Esophagus muscularis mucosa (tissue), 4 donors: Measurements from ENCODE around the gene ATP6V0C.

Source experiments
- CTCF ChIP-seq, 3 experiments: fragments of 200-600 bp in 2 of 3; fragments of 450-650 bp in 1 of 3; sonication (generic) in 2 of 3; IDR thresholded peaks; one replicate each; pipeline ENCODE4 v1.5.1; 2017 to 2019; ENCODE audit warnings: antibody characterized with exemption in 3 of 3, mild to moderate bottlenecking in 2 of 3, moderate library complexity in 1 of 3
- EP300 ChIP-seq: sonication (generic); formaldehyde crosslinking; IDR thresholded peaks from one replicate; pipeline ENCODE4 v1.6.1; 2017; ENCODE audit warnings: antibody characterized with exemption
- POLR2A ChIP-seq: fragments of 450-650 bp; IDR thresholded peaks from one replicate; pipeline ENCODE4 v1.6.1; 2017; ENCODE audit warnings: antibody characterized with exemption, moderate library complexity, mild to moderate bottlenecking, low read depth

DNA sequence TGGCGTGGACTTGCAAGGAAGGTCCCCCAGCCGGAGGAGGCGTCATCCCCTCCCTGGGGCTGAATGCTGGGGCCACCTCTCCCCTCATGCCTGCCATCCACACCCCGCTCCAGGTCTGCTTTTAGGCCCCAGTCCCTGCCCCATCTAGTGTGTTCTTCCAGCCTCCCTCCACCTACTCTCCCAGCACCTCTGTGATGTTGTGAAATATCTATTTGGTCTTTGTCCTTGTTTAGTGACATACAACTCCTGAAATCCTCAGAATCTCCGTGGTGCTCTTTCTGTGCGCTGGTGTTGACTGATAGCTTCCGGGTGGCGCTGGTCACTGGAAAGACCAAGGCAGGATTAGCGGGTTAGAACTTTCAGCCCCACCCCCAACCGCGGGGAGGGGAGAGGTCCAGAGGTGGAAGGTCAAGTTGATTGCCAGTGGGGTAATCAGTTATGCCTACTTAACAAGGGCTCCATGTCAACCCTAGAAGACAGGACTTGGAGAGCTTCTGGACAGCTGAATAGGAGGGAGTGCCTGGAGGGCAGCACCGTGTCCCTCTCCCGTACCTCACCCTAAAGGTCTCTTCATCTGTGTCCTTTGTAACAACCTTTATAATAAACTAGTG is 28.7 kb upstream of the ATP6V0C start:
- TF ChIP-seq CTCF (IDR thresholded peaks at IDR 0.05) (no peak), POLR2A (no peak), EP300 (no peak)
